ENCODE data around the gene HIVEP3.

- TF ChIP-seq CTCF (IDR thresholded peaks at IDR 0.05; ENCODE audit: poor library complexity) (no peak), EZH2phosphoT487 (IDR thresholded peaks at IDR 0.05; ENCODE audit: low read depth, severe bottlenecking, unreplicated experiment) (no peak)
These were observed 208.8 kb downstream of the HIVEP3 start for GRCh38 chr1:41709873-41710272.
